GM10248 (cell line): ENCODE data around the gene MYO5A.

Experiments used
- CTCF ChIA-PET: fragments of 300-600 bp; sonication (Branson Sonifier 250); formaldehyde crosslinking; extraction: SDS; loops from one replicate; lab custom pipeline; 2021; ENCODE audit warnings: antibody characterized with exemption; lab: Yijun Ruan, JAX
- POLR2A ChIA-PET: fragments of 350-650 bp; sonication (Branson Sonifier 250); formaldehyde crosslinking; extraction: SDS; loops from one replicate; lab custom pipeline; 2020; ENCODE audit warnings: antibody characterized with exemption; lab: Yijun Ruan, JAX
- DNase-seq: peaks from one replicate; pipeline ENCODE4 v3.0.0; 2012; ENCODE audit errors: extremely low spot score
- TF ChIP-seq, protein P1 (sequence below): IDR thresholded peaks from 2 replicates; pipeline ENCODE4 v1.5.1; 2012; ENCODE audit warnings: mild to moderate bottlenecking, low read depth; ENCODE audit errors: extremely low read depth, missing control alignments, control extremely low read depth

The MYO5A gene

DNA sequence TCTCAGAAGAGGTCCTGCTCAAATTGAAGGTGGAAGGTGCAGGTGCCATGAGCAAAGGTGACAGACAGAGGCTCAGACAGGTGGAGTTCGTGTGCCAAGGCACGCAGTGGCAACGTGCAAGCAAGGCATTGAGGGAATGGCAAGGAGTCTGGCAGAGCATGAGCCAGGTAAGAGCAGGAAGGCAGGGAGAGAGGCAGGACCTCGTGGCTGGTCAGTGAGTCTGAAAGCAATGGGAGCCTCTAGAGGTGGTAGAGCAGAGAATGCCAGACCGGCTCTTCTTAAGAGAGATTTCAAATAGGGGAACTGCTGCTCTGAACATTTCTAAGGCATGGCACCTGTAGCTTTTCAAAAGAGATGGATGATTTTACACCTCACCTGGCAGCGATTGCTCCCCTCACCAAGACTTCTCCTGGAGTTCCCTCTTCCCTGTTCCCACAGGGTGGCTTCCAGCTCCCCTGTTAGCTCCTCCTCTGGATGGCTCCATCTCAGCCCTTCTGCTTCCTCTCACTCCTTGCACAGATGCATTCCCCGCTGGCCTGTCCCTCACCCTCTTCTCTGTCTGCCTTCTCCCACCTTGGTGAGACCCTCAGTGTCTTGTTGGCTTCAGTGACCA, 235.8 kb downstream of the MYO5A start:
- TF ChIP-seq, protein P1, sequence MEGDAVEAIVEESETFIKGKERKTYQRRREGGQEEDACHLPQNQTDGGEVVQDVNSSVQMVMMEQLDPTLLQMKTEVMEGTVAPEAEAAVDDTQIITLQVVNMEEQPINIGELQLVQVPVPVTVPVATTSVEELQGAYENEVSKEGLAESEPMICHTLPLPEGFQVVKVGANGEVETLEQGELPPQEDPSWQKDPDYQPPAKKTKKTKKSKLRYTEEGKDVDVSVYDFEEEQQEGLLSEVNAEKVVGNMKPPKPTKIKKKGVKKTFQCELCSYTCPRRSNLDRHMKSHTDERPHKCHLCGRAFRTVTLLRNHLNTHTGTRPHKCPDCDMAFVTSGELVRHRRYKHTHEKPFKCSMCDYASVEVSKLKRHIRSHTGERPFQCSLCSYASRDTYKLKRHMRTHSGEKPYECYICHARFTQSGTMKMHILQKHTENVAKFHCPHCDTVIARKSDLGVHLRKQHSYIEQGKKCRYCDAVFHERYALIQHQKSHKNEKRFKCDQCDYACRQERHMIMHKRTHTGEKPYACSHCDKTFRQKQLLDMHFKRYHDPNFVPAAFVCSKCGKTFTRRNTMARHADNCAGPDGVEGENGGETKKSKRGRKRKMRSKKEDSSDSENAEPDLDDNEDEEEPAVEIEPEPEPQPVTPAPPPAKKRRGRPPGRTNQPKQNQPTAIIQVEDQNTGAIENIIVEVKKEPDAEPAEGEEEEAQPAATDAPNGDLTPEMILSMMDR: no peak
- ChIA-PET POLR2A (no interaction called here), CTCF (interaction anchor here (1.0 to 1.5 kb wide), 5 partner anchors 13 to 214 kb away, joined by 3 to 4 read pairs (median 3); no protein-coding TSS in a partner anchor)
- no peak for DNase-seq

- ChIA-PET POLR2A (no interaction called here), CTCF (no interaction called here)
- DNase-seq: no peak
Measured at GRCh38 chr15:52291204-52291603, 237.5 kb downstream of the MYO5A start.

DNA sequence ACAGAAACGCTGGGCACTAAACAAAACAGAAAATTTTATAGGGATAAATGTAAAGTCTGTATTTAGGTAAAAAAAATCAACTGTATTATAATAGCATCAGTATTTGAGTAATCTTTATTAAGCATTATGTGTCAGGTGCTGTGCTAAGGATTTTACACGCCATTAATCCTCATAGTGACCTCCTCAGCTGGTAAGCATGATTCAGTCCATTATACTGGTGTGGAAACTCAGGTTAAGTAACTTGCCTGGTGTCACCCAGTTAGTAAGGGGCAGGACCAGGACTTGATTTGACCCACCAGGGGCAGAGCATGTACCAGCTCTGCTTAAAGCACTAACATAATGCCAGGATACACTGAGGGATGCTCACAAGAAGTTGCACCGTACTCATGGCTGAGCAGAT, 237.9 kb downstream of the MYO5A start:
- CTCF ChIA-PET: interaction anchor here (0.6 kb wide), 1 partner anchor 1271 kb away, joined by 3 read pairs; no protein-coding TSS in a partner anchor
- no peak for DNase-seq

More at GRCh38 chr15:52291204-52291603, 237.5 kb downstream of the MYO5A start:
- TF ChIP-seq, protein P1: no peak

DNA sequence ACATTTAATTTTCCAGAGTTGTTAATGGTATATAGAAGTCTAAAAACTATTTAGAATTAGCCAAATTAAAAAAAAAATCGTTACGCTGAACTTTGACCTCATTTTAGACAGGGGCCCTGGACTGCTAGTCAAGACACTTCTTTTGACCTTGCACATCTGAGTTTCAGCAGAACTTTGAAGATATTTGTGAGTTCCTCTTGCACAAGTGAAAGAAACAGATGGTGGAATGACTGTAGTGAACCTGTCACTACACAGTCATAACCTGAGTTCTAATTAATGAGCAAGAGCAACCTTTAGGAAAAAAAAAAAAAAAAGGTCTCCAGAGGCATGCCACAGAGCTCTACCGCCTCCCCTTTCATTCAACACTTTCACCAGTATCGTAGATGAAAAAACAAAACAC, 238.4 kb downstream of the MYO5A start:
- ChIA-PET CTCF (interaction anchor here (0.6 kb wide), 1 partner anchor 1272 kb away, joined by 3 read pairs; no protein-coding TSS in a partner anchor), POLR2A (interaction anchor here (0.6 kb wide), 1 partner anchor 260 kb away, joined by 6 read pairs; no protein-coding TSS in a partner anchor)
- TF ChIP-seq, protein P1: no peak
- DNase-seq: peak; percentile 47

More for the DNA sequence above, 237.9 kb downstream of the MYO5A start:
- TF ChIP-seq, protein P1: no peak
- POLR2A ChIA-PET: interaction anchor here (0.6 kb wide), 1 partner anchor 260 kb away, joined by 6 read pairs; no protein-coding TSS in a partner anchor

- CTCF ChIA-PET: no interaction called here
- POLR2A ChIA-PET: no interaction called here
- TF ChIP-seq, protein P1: no peak
- DNase-seq: no peak
Measured at GRCh38 chr15:52289629-52290081, 239.0 kb downstream of the MYO5A start.

GRCh38 chr15:52288986-52289385, 239.7 kb downstream of the MYO5A start:
- TF ChIP-seq, protein P1: no peak
- CTCF ChIA-PET: no interaction called here
- POLR2A ChIA-PET: no interaction called here
- DNase-seq: no peak
